GM23338 (cell line): Measurements from ENCODE around the gene STK39.

Experiments used
- CREB1 ChIP-seq: fragments of 250-450 bp; sonication (Bioruptor Pico); IDR thresholded peaks from 2 replicates; pipeline ENCODE4 v1.5.0; 2020; ENCODE audit warnings: low read depth, mild to moderate bottlenecking, moderate library complexity
- CTCF ChIP-seq, 2 experiments: fragments of 200-600 bp in 1 of 2; sonication (generic) in 1 of 2; conservative IDR thresholded peaks; 2 replicates each; pipeline versions ENCODE4 v1.5.1 to v1.6.1; 2016 to 2017; ENCODE audit warnings: antibody characterized with exemption in 2 of 2, low read depth in 2 of 2, mild to moderate bottlenecking in 2 of 2, moderate library complexity in 1 of 2
- ETS1 ChIP-seq: IDR thresholded peaks from 2 replicates; pipeline ENCODE4 v1.6.1; 2016; ENCODE audit warnings: antibody characterized with exemption
- EZH2 ChIP-seq: fragments of 200-600 bp; sonication (generic); IDR thresholded peaks from one replicate; pipeline ENCODE4 v1.8.0; 2017; ENCODE audit warnings: antibody characterized with exemption, mild to moderate bottlenecking, low read depth; ENCODE audit not compliant: unreplicated experiment
- EZH2phosphoT487 ChIP-seq: fragments of 200-600 bp; sonication (generic); IDR thresholded peaks from one replicate; pipeline ENCODE4 v1.8.1; 2018; ENCODE audit warnings: antibody characterized with exemption; ENCODE audit not compliant: unreplicated experiment
- POLR2AphosphoS5 ChIP-seq: IDR thresholded peaks from 2 replicates; pipeline ENCODE4 v1.6.1; 2016; ENCODE audit warnings: antibody characterized with exemption, low read depth
- REST ChIP-seq: IDR thresholded peaks from one replicate; pipeline ENCODE4 v1.6.1; 2018; ENCODE audit warnings: antibody characterized with exemption; ENCODE audit not compliant: unreplicated experiment
- ZNF331 ChIP-seq: fragments of 250-450 bp; sonication (Bioruptor Pico); IDR thresholded peaks from 2 replicates; pipeline ENCODE4 v1.5.0; 2020; ENCODE audit warnings: low read depth, mild to moderate bottlenecking, moderate library complexity

GRCh38 chr2:168114619-168115018 is 132.8 kb downstream of the STK39 start:
- TF ChIP-seq CTCF (conservative IDR thresholded peaks at IDR 0.05; ENCODE audit: low read depth in 2 of 2), result no peak
- TF ChIP-seq CREB1, result no peak
- TF ChIP-seq EZH2phosphoT487, result no peak
- no peak for TF ChIP-seq REST
- no peak for TF ChIP-seq EZH2
- no peak for TF ChIP-seq POLR2AphosphoS5
- no peak for TF ChIP-seq ZNF331
- no peak for TF ChIP-seq ETS1
